Endothelial cell (in vitro differentiated cells): ENCODE measurements around the gene EHD1. TPM values are rescaled to one million over a fixed set of nuclear protein-coding genes. Genes with fewer than 3 reads are reported as not detected.

Experiments used
- DNase-seq: peaks from one replicate; pipeline ENCODE4 v3.0.0; 2021; ENCODE audit warnings: low spot score
- H3K27ac Mint-ChIP-seq: one replicate; pipeline ENCODE4 v1.8.0; 2021; ENCODE audit warnings: mixed read lengths, inconsistent platforms; ENCODE audit not compliant: unreplicated experiment
- H3K27me3 Mint-ChIP-seq: one replicate; pipeline ENCODE4 v1.8.0; 2021; ENCODE audit warnings: mild to moderate bottlenecking, moderate library complexity, mixed read lengths, inconsistent platforms; ENCODE audit not compliant: unreplicated experiment
- H3K36me3 Mint-ChIP-seq: one replicate; pipeline ENCODE4 v1.8.0; 2021; ENCODE audit warnings: mild to moderate bottlenecking, low read depth, mixed read lengths, inconsistent platforms; ENCODE audit not compliant: unreplicated experiment
- H3K4me1 Mint-ChIP-seq: one replicate; pipeline ENCODE4 v1.8.0; 2021; ENCODE audit warnings: mild to moderate bottlenecking, mixed read lengths, inconsistent platforms; ENCODE audit not compliant: unreplicated experiment
- H3K4me3 Mint-ChIP-seq: one replicate; pipeline ENCODE4 v1.8.0; 2021; ENCODE audit warnings: mild to moderate bottlenecking, mixed read lengths, inconsistent platforms; ENCODE audit not compliant: unreplicated experiment
- H3K9me3 Mint-ChIP-seq: one replicate; pipeline ENCODE4 v1.8.0; 2021; ENCODE audit warnings: mixed read lengths, inconsistent platforms; ENCODE audit not compliant: unreplicated experiment
- CTCF ChIP-seq: fragments of 200-600 bp; sonication (generic); IDR thresholded peaks from one replicate; pipeline ENCODE4 v1.5.0; 2021; ENCODE audit warnings: antibody characterized with exemption; ENCODE audit not compliant: unreplicated experiment
- total RNA-seq: library from RNA; stranded (reverse); fragmentation: NEBNext Ultra II Directional; extraction: Animal tissue kit (Norgen Biotek cat#: 25700); gene quantifications from one replicate; pipeline ENCODE4 v1.2.1, GENCODE V29; 2021; ENCODE audit not compliant: unreplicated experiment

EHD1 gene
- total RNA-seq, 1 donor from 2014 or later: 84.0 TPM

GRCh38 chr11:64905516-64906313 lies 27.3 kb upstream of the EHD1 start:
- H3K4me1 Mint-ChIP-seq: no peaks in the 10 kb centered on the region
- H3K27me3 Mint-ChIP-seq: peaks cover 2% of the 10 kb centered on the region
- no peak for TF ChIP-seq CTCF
- DNase-seq: no peak
- no peak overlapping the region for H3K27ac Mint-ChIP-seq
- no peak overlapping the region for H3K4me3 Mint-ChIP-seq
- peaks cover 19% of the 10 kb centered on the region for H3K36me3 Mint-ChIP-seq
- no peaks in the 10 kb centered on the region for H3K9me3 Mint-ChIP-seq

- no peaks in the 10 kb centered on the region for H3K9me3 Mint-ChIP-seq
- no peak for TF ChIP-seq CTCF
- no peak for DNase-seq
- H3K36me3 Mint-ChIP-seq: peaks cover 26% of the 10 kb centered on the region
- no peak overlapping the region for H3K27ac Mint-ChIP-seq
- H3K4me1 Mint-ChIP-seq: no peaks in the 10 kb centered on the region
- no peak overlapping the region for H3K4me3 Mint-ChIP-seq
- peaks cover 5% of the 10 kb centered on the region for H3K27me3 Mint-ChIP-seq
These were observed 24.9 kb upstream of the EHD1 start for GRCh38 chr11:64903291-64903833.

- peaks cover 26% of the 10 kb centered on the region for H3K36me3 Mint-ChIP-seq
- H3K27ac Mint-ChIP-seq: no peak overlapping the region
- H3K9me3 Mint-ChIP-seq: no peaks in the 10 kb centered on the region
- peaks cover 5% of the 10 kb centered on the region for H3K27me3 Mint-ChIP-seq
- H3K4me3 Mint-ChIP-seq: no peak overlapping the region
- TF ChIP-seq CTCF: no peak
- no peak for DNase-seq
- H3K4me1 Mint-ChIP-seq: no peaks in the 10 kb centered on the region
These were observed 23.9 kb upstream of the EHD1 start for GRCh38 chr11:64902102-64902900.

GRCh38 chr11:64900774-64901173 lies 22.4 kb upstream of the EHD1 start:
- no peak overlapping the region for H3K4me3 Mint-ChIP-seq
- no peak for TF ChIP-seq CTCF
- H3K27me3 Mint-ChIP-seq: peaks cover 6% of the 10 kb centered on the region
- H3K27ac Mint-ChIP-seq: no peak overlapping the region
- no peaks in the 10 kb centered on the region for H3K9me3 Mint-ChIP-seq
- peaks cover 31% of the 10 kb centered on the region for H3K36me3 Mint-ChIP-seq
- no peaks in the 10 kb centered on the region for H3K4me1 Mint-ChIP-seq
- no peak for DNase-seq
